Heart left ventricle (tissue), 13 donors: ENCODE results near the gene CCDC87.

ENCODE experiments used
- POLR2A ChIP-seq, 2 donors: fragments of 450-650 bp; IDR thresholded peaks; one replicate each; pipeline ENCODE4 v1.6.1; 2017; ENCODE audit warnings: antibody characterized with exemption in 2 of 2, mild to moderate bottlenecking in 2 of 2, moderate library complexity in 2 of 2
- TF ChIP-seq, protein P1 (sequence below), 12 donors: fragments of 200-600 bp; sonication (generic) in 4 of 12; IDR thresholded peaks; one replicate each; pipeline versions ENCODE4 v1.5.0 to v1.8.0; 2018 to 2022; ENCODE audit warnings: antibody characterized with exemption in 12 of 12, mild to moderate bottlenecking in 5 of 12
- donor health status: ischemic (EF 13 %, LVEDD 7.1; RV severe dilation, severe dysfunction).
- donor health status: DM: no; HTN: yes; CAD: no.
- donor health status: DM: no; HTN: no; CAD: no.
- donor health status: ischemic (EF 25% LVEDD 6.9; RV normal size, moderate dysfunction).
- donor health status: ischemic (EF 25% LVEDD 5.7; RV mildly dilated, moderate dysfunction).
- donor health status: ischemic (EF 35%, LVEDD 5.7; RV mildly dilated, moderate dysfunction).
- donor health status: nonischemic (EF 11% LVEDD 7.7; RV severe dilation, severe dysfunction).
- donor health status: DM: yes; HTN: yes; CAD: no.
- donor health status: PGD.
- donor health status: ischemic (EF 29% LVEDD 5.4; RV normal size, mild dysfunction).
- donor health status: nonischemic (EF 23%, LVEDD 6.1; RV moderate dilation, normal function).

DNA sequence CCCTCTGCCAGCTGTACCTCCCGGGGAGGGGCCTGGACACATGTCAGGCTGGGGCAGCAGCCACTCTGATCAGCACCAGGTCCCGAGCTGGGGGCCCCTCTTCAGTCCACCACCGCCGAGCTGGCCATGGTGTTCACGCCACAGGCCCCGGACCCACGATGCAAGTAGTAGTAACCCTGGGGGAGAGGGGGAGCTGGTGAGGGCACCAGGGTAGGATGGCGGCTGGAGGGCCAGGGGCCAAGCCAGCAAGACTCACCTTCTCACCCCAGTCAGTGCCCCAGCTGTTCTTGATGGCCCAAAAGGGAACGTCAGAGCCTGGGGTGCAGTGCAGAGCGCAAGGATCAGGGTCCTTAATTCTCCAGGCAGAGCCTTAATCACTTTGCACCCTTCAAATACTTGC, 29.0 kb downstream of the CCDC87 start:
- TF ChIP-seq, protein P1, sequence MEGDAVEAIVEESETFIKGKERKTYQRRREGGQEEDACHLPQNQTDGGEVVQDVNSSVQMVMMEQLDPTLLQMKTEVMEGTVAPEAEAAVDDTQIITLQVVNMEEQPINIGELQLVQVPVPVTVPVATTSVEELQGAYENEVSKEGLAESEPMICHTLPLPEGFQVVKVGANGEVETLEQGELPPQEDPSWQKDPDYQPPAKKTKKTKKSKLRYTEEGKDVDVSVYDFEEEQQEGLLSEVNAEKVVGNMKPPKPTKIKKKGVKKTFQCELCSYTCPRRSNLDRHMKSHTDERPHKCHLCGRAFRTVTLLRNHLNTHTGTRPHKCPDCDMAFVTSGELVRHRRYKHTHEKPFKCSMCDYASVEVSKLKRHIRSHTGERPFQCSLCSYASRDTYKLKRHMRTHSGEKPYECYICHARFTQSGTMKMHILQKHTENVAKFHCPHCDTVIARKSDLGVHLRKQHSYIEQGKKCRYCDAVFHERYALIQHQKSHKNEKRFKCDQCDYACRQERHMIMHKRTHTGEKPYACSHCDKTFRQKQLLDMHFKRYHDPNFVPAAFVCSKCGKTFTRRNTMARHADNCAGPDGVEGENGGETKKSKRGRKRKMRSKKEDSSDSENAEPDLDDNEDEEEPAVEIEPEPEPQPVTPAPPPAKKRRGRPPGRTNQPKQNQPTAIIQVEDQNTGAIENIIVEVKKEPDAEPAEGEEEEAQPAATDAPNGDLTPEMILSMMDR (IDR thresholded peaks at IDR 0.05) = no peak
- TF ChIP-seq POLR2A (IDR thresholded peaks at IDR 0.05) = no peak
